Activated CD4-positive, CD25-positive, alpha-beta regulatory T cell treated with anti-CD3 and anti-CD28 coated beads, Interleukin-2, amount 50 U/mL, for 72 hours (primary cell): ENCODE measurements around the gene PRIM2.
"Not testable (repeated sequence)": the region's sequence is repeated elsewhere in the genome, so short reads cannot be mapped to it uniquely, and the experiment has no call there.

Experiments used
- DNase-seq: peaks from one replicate; pipeline ENCODE4 v3.0.0; 2021

Gene PRIM2

DNA sequence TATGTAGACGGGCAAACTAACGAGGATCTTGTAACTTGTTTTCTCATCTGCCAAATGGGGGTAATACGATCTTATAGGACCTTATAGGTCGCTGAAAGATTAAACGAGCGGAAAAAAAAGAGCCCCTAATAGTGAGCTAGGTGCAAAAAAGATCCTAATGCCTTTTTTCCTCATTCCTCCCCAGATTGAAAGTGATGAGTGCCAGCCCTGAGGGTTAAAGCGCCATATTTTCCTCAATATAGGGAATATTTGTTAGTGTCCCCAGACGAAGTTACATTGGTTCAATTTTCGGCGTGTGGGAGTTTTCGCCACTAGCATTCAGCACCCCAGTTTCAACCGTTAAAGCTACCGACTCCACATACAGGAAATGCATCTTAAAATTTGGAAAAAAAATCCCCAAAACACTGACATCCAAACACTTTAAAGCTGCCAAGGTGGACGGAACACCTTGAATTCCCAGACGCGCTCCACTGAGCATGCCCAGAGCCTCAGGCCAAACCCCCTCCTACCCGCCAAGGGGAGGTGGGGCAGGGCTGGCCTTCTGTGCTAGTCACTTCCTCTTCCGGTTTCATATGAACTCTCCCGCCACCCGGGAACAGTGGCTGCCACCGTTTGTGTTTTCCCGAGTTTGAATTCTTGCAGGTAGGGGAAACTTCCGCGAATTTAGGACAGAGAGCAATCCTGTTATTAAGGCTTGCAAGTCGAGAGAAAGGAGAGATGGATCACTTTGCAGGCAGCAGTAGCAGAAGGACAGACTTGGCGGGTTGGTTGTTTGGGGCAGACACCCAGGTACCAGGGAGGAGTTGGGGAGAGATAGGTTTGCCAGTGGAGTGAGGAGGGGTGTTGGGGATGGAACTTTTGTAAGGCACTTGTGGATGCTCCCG is at the start of gene PRIM2:
TSS of gene PRIM2 (plus strand) at position 571 of the 884 bp plus-strand sequence. CDS start 816 bp downstream, outside the sequence.
- DNase-seq, result peak; percentile 80

- no peak for DNase-seq
Measured at GRCh38 chr6:57268294-57268640, 49.2 kb upstream of the PRIM2 start.

GRCh38 chr6:57274113-57274824 is 43.2 kb upstream of the PRIM2 start:
- not testable (repeated sequence) for DNase-seq

- no peak for DNase-seq
Measured at GRCh38 chr6:57275384-57275783, 42.0 kb upstream of the PRIM2 start.

GRCh38 chr6:57276946-57277345 is 40.5 kb upstream of the PRIM2 start:
- no peak for DNase-seq

GRCh38 chr6:57278570-57278969 is 38.9 kb upstream of the PRIM2 start:
- no peak for DNase-seq

GRCh38 chr6:57279013-57279412 is 38.4 kb upstream of the PRIM2 start:
- DNase-seq, result no peak

DNA sequence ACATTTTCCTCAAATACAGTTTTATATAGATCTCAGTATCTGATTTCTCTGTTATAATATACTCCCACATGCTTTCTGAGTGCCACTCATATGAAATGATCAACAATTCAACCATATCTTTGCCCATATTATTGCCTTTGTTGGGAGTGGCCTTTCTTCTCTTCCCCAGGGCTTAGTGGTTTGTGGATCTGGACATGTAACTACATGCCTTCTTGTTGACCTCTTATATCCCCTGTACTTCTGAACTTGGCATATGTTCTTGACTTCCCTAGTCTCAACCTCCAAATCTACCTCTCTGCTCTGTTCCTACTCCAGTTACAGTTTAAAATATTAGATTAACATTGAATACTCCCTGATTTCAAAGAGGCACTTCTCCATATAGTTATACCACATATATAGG is 34.3 kb upstream of the PRIM2 start:
- no peak for DNase-seq

DNA sequence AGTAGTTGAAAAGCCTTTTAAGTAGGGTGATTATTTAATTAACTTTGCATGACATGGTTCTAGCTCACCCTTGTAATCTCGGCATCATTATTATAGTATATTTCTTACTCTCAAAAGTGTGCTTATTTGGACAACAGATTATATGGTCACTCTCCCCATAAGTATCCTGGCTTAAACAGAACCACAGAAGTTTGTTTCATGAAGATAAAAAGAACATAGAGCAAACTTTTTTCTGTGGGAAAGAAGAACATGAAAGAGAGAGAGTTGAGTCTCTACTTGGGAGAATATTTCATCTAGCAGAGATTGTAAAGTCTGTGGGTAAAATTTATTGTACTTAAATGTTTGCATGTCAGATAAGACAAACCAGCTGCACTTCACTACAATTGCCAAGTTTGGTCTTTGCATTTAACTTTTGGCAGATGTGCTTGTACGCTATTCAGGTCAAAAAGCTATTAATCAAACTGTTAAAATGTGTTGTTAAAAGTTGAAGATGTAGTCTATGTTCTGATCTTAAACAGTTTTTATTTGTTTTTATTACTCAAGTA is 33.4 kb upstream of the PRIM2 start:
- DNase-seq, result no peak

- DNase-seq, result not testable (repeated sequence)
Measured at GRCh38 chr6:57288136-57288535, 29.3 kb upstream of the PRIM2 start.

DNA sequence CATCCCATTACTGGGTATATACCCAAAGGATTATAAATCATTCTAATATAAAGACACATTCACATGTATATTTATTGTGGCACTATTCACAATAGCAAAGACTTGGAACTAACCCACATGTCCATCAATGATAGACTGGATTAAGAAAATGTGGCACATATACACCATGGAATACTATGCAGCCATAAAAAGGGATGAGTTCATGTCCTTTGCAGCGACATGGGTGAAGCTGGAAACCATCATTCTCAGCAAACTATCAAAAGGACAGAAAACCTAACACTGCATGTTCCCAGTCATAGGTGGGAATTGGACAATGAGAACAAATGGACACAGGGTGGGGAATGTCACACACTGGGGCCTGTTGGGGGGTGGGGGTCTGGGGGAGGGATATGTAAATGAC is 24.0 kb upstream of the PRIM2 start:
- not testable (repeated sequence) for DNase-seq

- no peak for DNase-seq
Measured at GRCh38 chr6:57294862-57295445, 22.5 kb upstream of the PRIM2 start.

GRCh38 chr6:57297505-57297904 is 19.9 kb upstream of the PRIM2 start:
- DNase-seq, result no peak

- no peak for DNase-seq
Measured at GRCh38 chr6:57298741-57299140, 18.7 kb upstream of the PRIM2 start.

DNA sequence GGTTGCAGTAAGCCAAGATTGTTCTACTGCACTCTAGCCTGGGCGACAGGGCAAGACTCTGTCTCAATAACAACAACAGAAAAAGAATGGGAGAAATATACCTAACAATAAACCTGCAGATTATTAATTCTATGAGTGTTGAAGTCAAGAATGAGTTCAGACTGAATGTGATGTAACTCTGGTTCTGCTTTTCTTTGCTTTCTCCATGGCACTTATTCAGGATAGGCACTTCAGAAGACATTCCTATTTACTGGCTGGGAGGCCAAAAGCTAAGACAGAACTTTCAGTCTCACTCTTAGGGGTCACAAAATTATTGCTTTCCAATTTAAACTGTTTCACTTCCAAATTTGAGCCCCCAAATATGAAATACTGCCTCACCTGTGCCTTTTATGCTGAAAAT is 15.7 kb upstream of the PRIM2 start:
- DNase-seq, result no peak

DNA sequence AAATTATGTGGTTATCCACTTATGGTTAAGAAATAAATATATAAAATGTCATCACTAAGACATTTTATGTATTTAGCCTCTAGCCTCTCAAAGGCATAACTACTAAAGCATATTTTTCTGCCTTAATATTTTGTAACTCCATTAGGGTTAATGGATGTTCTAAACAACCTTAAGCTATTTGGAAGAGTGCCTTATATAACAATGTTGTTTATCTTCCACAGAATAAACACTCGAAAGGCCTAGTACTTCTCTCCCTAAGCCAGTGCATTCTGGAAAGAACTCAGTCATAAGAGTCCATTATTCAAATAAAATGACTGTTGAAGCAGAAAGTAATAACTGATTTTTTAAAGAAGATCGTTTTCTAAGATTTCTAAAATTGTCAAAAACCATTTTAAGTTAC is 15.0 kb upstream of the PRIM2 start:
- DNase-seq, result no peak

GRCh38 chr6:57303931-57304681 is 13.3 kb upstream of the PRIM2 start:
- DNase-seq, result no peak

DNA sequence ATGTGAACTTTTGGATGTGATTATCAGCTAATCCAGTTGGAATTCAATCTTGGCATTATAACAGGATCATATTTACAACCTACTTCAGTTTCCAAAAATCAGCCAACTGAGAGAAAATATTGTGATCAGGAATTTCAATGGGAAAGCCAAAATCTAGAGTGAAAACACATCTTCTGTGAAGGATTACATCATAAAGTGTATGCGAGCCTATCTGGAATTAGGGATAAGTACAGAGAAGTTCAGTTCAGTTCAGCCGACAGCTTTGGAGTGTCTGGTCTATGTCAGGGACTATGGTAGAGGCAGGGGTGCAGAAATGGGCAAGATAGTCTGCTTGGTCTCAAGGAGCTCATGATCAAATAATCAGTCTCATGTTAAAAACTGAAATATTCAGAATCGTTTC is 12.3 kb upstream of the PRIM2 start:
- DNase-seq, result no peak

- no peak for DNase-seq
Measured at GRCh38 chr6:57305761-57306160, 11.7 kb upstream of the PRIM2 start.

- no peak for DNase-seq
Measured at GRCh38 chr6:57306273-57306672, 11.2 kb upstream of the PRIM2 start.

DNA sequence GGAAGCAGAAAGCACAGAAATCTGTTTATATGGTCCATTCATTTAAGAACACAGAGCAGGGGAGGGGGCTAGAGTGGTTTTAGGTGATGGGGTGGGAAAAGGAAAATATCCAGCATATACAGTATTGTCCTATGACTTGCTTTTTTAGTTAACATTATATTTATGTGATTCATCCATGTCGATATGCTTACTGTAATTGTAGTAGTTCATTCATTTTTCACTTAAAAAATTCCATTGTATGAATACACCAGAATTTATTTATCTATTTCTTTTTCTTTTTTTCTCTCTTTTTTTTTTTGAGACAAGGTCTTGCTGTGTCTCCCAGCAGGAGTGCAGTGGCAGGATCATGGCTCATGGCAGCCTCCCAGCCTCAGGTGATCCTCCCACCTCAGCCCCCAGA is 9.6 kb upstream of the PRIM2 start:
- DNase-seq, result no peak

DNA sequence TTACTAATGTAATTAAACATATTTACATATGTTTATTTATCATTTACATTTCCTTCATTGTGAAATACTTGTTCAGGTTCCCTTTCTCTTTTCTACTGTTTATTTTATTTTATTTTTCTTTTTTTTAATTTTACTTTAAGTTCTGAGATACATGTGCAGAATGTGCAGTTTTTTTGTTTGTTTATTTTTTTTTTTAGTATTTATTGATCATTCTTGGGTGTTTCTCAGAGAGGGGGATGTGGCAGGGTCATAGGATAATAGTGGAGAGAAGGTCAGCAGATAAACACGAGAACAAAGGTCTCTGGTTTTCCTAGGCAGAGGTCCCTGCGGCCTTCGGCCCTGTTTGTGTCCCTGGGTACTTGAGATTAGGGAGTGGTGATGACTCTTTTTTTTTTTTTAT is 8.7 kb upstream of the PRIM2 start:
- DNase-seq, result not testable (repeated sequence)
